ENCODE data around the gene HOXB1. TPM values are rescaled to one million over a fixed set of nuclear protein-coding genes. Genes with fewer than 3 reads are reported as not detected.
A peak's percentile ranks its signal among the peaks of the same experiment; 100 is the strongest.

HOXB1 gene
- total RNA-seq, 1 experiment from 2014 or later = not detected

GRCh38 chr17:48561884-48562810 lies 31.3 kb upstream of the HOXB1 start:
- Histone ChIP-seq H3K36me3 (ENCODE audit: control insufficient read depth, insufficient read depth, low read length) (peaks cover 4% of the 10 kb centered on the region; the same call in 1 of the 2 replicates), H3K4me1 (ENCODE audit: control insufficient read depth, insufficient read depth, low read length) (peaks cover 95% of the 10 kb centered on the region), H3K4me3 (ENCODE audit: low read depth in 2 of 2, low read length in 2 of 2) (peak overlapping the region; percentile 0 to 36; a peak in 1 of 4 replicates), H3K27me3 (ENCODE audit: control insufficient read depth, insufficient read depth, low read length) (no peaks in the 10 kb centered on the region), H3K27ac (ENCODE audit: low read length) (peak overlapping the region; percentile 97), H3K9me3 (ENCODE audit: control insufficient read depth, insufficient read depth, low read depth, low read length) (no peaks in the 10 kb centered on the region)
- in situ Hi-C loops (cut with HindIII; ENCODE audit: low pct_unique_long_range_greater_than_20kb, low sequenced_read_pairs) (no loop called here), intact Hi-C loops (cut with micrococcal nuclease; ENCODE audit: unreplicated experiment) (no loop called here)
- no peak for TF ChIP-seq SIN3A (IDR thresholded peaks at IDR 0.05; ENCODE audit: borderline replicate concordance, insufficient read depth, low read depth, low read length)
- TF ChIP-seq REST (IDR thresholded peaks at IDR 0.05; ENCODE audit: insufficient read depth in 1 of 2, low read depth in 2 of 2, low read length in 1 of 2) = no peak
- TF ChIP-seq POLR2AphosphoS5 (IDR thresholded peaks at IDR 0.05; ENCODE audit: low read depth, low read length) = 0 out of 2 replicates have a peak, but pooled peaks have one; percentile 19
- no peak for TF ChIP-seq TCF7L2 (IDR thresholded peaks at IDR 0.05; ENCODE audit: low read depth, low read length)
- peak; percentile 66; the same call in 1 of the 2 replicates for TF ChIP-seq CTCF (IDR thresholded peaks at IDR 0.05)
- DNase-seq (ENCODE audit: low read depth, low spot score) (no peak), ATAC-seq (peak; percentile 40)
- POLR2A ChIA-PET = interaction anchor here (0.5 kb wide), 1 partner anchor 493 kb away, joined by 7 read pairs; no protein-coding TSS in a partner anchor
- CTCF ChIA-PET = interaction anchor here (0.6 to 0.7 kb wide), 2 partner anchors 15 to 268 kb away, joined by 3 read pairs; no protein-coding TSS in a partner anchor
- TSS peak; percentile 8 for BruUV-seq (replicated peaks)

- Histone ChIP-seq H3K36me3 (ENCODE audit: control insufficient read depth, insufficient read depth, low read length) (no peaks in the 10 kb centered on the region), H3K27me3 (ENCODE audit: control insufficient read depth, insufficient read depth, low read length) (no peaks in the 10 kb centered on the region), H3K4me1 (ENCODE audit: control insufficient read depth, insufficient read depth, low read length) (peaks cover 90% of the 10 kb centered on the region), H3K4me3 (ENCODE audit: low read depth in 2 of 2, low read length in 2 of 2) (peak overlapping the region in 1 of 2 experiments; percentile 17; a peak in 1 of 4 replicates), H3K9me3 (ENCODE audit: control insufficient read depth, insufficient read depth, low read depth, low read length) (no peaks in the 10 kb centered on the region), H3K27ac (ENCODE audit: low read length) (peak overlapping the region; percentile 97)
- in situ Hi-C loops (cut with HindIII; ENCODE audit: low pct_unique_long_range_greater_than_20kb, low sequenced_read_pairs) (loop anchor here (5.0 kb wide), 1 partner anchor 57 kb away; the partner anchor contains the start of gene HOXB8), intact Hi-C loops (cut with micrococcal nuclease; ENCODE audit: unreplicated experiment) (no loop called here)
- POLR2A ChIA-PET = interaction anchor here (0.6 to 0.7 kb wide), 3 partner anchors 30 to 53 kb away, joined by 4 to 6 read pairs (median 4); no protein-coding TSS in a partner anchor
- CTCF ChIA-PET = interaction anchor here (0.6 to 1.0 kb wide), 2 partner anchors 12 to 356 kb away, joined by 3 to 4 read pairs; no protein-coding TSS in a partner anchor
- ATAC-seq = no peak
- TF ChIP-seq TCF7L2 (IDR thresholded peaks at IDR 0.05; ENCODE audit: low read depth, low read length) = no peak
- TF ChIP-seq CTCF (IDR thresholded peaks at IDR 0.05) = peak; percentile 39; the same call in 1 of the 2 replicates
- DNase-seq (ENCODE audit: low read depth, low spot score) = no peak
- no TSS peak for BruUV-seq (replicated peaks)
Measured at GRCh38 chr17:48559840-48560817, 29.3 kb upstream of the HOXB1 start.
